HG02623 (cell line): Measurements from ENCODE around the gene RAB3A.

Experiments
- ATAC-seq: cut with Tn5 transposase; IDR thresholded peaks from one replicate; pipeline ENCODE4 v1.9.1; 2021; ENCODE audit warnings: moderate library complexity; ENCODE audit not compliant: unreplicated experiment

RAB3A gene

GRCh38 chr19:18202397-18202777, 1.5 kb downstream of the RAB3A start:
- no peak for ATAC-seq

GRCh38 chr19:18198374-18198773, 5.5 kb downstream of the RAB3A start:
- ATAC-seq, result no peak

GRCh38 chr19:18197941-18198340, 5.9 kb downstream of the RAB3A start:
- no peak for ATAC-seq

GRCh38 chr19:18197306-18197705, 6.5 kb downstream of the RAB3A start:
- ATAC-seq, result no peak

- no peak for ATAC-seq
Observed at GRCh38 chr19:18196511-18196845, 7.4 kb downstream of the RAB3A start.

- ATAC-seq, result no peak
Observed at GRCh38 chr19:18194554-18195238, 9.1 kb downstream of the RAB3A start.

GRCh38 chr19:18194181-18194530, 9.7 kb downstream of the RAB3A start:
- ATAC-seq, result no peak

- ATAC-seq, result peak; percentile 1
Observed at GRCh38 chr19:18193388-18194180, 10.3 kb downstream of the RAB3A start.

GRCh38 chr19:18192673-18193387, 11.0 kb downstream of the RAB3A start, which contains the start of gene MPV17L2:
Gene MPV17L2 (plus strand): TSS chr19:18193218. CDS start chr19:18193282, 64 bp downstream.
- peak; percentile 80 for ATAC-seq

- no peak for ATAC-seq
Observed at GRCh38 chr19:18191640-18192062, 12.2 kb downstream of the RAB3A start.

- ATAC-seq, result no peak
Observed at GRCh38 chr19:18190278-18190677, 13.6 kb downstream of the RAB3A start.

GRCh38 chr19:18185538-18185937, 18.3 kb downstream of the RAB3A start:
- ATAC-seq, result no peak

- no peak for ATAC-seq
Observed at GRCh38 chr19:18183529-18183928, 20.3 kb downstream of the RAB3A start.

GRCh38 chr19:18179957-18180356, 23.9 kb downstream of the RAB3A start:
- ATAC-seq, result no peak

GRCh38 chr19:18176367-18177310, 27.2 kb downstream of the RAB3A start:
- no peak for ATAC-seq

GRCh38 chr19:18174983-18175382, 28.9 kb downstream of the RAB3A start:
- ATAC-seq, result no peak

- peak; percentile 44 for ATAC-seq
Observed at GRCh38 chr19:18173572-18174288, 30.1 kb downstream of the RAB3A start, which contains the start of gene IFI30. Gene IFI30 (plus strand): TSS chr19:18173813. CDS start chr19:18173842, 29 bp downstream.

- no peak for ATAC-seq
Observed at GRCh38 chr19:18173054-18173571, 30.7 kb downstream of the RAB3A start.

GRCh38 chr19:18172331-18173053, 31.4 kb downstream of the RAB3A start:
- no peak for ATAC-seq
